HUDEP-2 (cell line): ENCODE results near the gene SIT1.
"Not testable (repeated sequence)": the region's sequence is repeated elsewhere in the genome, so short reads cannot be mapped to it uniquely, and the experiment has no call there.

ENCODE experiments used
- DNase-seq, 76 experiments: peaks; one replicate each; lab custom pipeline; 2025; ENCODE audit not compliant: unreplicated experiment in 76 of 76; lab: John Stamatoyannopoulos, UW

The SIT1 gene

DNA sequence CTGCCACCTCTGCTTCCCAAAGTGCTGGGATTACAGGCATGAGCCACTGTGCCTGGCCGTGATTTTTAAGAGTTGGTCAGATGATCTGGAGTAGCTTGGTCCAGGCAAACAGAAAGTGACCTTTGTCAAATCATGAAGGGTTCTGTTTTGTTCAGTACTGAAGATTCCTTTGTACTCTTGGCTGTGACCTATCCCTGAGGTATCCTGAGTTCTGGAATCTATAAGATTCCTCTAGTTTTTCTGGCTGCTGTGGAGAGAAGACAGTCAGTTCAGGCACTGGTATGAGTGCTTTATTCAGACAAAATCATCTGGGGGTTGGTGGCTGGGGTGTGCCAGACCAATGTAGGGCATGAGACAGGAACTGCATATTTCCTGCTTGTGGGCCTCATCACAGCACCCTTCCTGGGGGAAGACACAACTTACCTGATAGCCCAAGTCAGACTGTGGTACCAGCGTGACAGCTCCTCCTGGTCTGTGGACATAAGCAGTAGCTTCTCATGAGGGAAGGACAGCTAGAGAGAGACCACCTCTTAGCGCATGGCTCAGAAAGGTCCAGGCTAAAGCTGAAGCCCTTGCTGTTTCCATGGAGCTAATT is 11.1 kb upstream of the SIT1 start:
- DNase-seq, result no peak

DNA sequence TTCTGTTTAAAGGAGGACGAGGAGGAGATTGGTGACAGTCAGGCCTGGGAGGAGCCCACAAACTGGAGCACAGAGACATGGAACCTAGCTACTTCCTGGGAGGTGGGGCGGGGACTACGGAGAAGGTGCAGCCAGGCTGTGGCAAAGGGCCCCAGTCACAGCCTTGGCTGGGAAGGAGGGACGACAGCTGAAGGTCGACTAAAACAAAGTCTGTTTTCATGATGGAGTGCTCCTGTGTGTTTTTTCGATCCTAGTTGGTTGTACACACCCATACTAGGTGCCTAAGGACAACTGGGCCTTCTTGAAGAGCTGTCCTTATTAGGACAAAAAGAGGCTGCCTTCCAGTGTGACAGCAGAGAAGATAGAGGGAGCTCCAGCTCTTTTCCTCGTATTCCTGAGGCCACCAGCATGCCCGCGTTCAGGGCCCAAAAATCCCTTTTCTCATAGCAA is 10.3 kb upstream of the SIT1 start:
- DNase-seq, result no peak

DNA sequence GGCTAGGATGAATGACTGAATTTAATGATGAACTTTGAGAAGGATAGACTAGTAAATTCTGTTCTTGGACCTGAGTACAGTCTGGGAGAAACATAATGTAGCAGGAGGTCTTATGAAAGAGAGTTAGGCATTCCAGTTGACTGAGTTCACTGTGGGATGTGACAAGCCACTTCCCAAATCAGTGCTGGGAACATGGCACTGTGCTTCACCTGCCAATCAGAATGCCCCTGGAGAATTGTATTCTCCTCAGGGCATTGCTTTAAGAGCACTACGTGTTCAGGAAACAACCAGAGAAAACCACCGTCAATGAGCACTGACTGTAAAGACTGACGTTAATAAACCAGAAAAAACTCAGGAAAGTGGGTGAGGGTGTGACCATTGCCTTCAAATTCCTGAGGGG is 8.6 kb upstream of the SIT1 start:
- no peak for DNase-seq

DNA sequence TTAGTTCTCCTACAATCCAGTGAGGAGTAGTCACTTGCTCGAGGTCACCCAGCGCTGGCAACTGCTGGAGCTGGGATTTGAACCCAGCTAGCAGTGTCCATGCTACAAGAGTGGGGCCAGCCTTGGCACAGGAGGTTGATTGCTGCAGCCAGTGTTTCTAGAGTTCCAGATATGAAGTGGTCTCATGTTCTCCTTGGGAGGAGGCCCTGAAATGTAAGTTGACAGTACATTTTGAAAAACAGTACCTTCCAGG is 8.2 kb upstream of the SIT1 start:
- peak in 41 of 76 experiments; percentile 4 to 55 (median 25) for DNase-seq

DNA sequence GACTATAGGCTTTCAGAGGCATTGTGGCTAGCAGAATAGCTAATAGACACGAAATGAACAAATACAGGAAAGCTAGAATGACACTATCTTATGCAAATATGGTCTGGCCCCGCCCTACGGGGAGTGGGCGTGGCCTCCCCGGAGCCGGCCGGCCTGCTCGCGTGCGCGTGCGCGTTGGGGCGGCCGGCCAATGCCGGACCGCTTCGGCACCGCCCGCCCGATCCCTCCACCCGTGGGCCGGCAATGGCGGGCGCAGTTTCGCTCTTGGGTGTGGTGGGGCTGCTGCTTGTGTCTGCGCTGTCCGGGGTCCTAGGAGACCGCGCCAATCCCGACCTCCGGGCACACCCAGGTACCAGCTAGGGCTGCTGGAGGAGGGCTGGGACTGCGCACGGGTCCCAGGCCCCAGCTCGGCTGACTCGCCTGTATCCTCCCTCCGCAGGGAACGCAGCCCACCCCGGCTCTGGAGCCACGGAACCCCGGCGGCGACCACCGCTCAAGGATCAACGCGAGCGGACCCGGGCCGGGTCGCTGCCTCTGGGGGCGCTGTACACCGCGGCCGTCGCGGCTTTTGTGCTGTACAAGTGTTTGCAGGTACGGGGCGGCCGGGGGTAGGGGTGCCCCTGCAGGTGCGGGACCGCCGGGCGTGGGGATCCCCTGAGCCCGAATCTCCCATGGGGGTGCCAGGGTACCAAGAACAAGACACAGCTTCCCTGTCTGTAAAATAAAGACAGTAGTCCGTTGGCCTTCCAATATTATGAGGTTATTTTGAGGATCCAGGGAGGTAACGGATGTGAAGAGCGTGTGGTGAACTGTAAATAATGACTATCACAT is 7.6 kb upstream of the SIT1 start, which contains the start of gene CCDC107:
TSS of gene CCDC107 (plus strand) at position 156 of the 831 bp plus-strand sequence. CDS start at position 244, 88 bp downstream.
- peak in 69 of 76 experiments; percentile 6 to 86 (median 71) for DNase-seq

DNA sequence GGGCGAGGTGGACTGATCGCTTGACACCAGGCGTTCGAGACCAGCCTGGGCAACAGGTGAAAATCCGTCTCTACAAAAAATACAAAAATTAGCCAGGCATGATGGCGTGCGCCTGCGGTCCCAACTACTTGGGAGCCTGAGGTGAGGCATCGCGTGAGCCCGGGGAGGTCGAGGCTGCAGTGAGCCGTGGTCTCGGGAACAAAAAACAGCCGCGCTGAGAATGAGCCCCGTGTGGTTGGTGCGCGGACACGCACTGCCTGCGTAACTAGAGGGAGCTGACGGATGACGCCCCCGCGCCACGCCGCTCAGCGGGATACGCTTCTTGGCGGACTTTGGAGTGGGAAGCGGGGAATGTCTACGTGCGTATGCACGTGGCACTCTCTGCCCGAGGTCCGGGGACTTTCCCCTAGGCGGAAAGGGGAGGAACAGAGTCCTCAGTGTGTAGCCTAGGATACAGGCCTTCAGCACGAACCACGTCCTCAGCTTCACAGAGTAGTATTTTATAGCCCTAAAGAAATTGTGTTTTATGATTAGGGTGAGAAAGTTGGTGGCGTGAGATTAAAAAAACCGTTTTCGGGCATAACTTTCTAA is 6.9 kb upstream of the SIT1 start, which contains the start of gene RMRP:
TSS of gene RMRP (minus strand) at position 474 of the 591 bp plus-strand sequence.
- DNase-seq, result peak in 74 of 76 experiments; percentile 65 to 98 (median 95)

DNA sequence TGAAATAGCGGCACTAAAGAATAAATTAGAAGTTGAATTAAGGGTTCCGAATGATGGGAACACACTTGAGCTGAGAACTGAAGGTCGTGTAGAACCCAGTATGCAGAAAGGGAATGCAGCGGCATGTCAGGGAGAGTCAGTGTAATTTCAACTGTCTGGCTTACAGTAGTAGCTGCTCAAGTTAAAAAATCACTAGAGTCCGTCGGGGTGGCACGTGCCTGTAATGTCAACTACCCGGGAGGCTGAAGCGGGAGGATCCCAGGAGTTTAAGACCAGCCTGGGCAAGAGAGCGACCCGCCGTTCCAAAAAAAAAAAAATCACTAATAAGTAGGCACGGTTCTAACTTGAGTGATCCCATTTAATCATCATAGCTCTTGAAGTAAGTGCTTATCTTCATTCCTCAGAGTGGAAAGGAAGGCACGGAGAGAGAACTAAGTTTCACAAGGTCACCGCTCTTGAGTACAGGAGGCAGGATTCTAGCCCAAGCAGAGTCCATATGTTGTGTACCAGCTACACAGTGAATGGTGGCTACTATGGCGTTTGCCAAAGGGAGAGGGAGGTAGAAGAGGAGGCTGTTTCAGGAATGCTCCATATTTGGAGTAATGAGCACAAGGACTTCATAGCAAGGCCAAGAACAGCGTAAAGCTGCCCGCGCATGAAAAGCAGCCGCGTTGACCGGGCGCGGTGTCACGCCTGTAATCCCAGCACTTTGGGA is 6.3 kb upstream of the SIT1 start:
- no peak for DNase-seq

DNA sequence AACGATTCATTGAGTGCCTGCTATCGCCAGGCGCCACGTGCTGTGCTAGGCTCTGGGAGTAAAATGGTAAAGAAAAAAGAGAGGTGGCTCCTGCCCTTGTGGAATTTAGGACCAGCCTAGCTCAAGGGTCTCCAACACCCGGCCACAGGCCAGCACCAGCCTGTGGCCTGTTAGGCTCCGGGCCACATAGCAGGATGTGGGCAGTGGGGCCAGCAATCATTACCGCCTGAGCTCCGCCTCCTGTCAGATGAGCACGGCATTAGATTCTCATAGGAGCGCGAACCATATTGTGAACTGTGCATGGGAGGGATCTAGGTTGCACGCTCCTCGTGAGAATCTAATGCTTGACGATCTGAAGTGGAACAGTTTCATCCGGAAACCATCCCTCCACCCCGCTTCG is 5.6 kb upstream of the SIT1 start:
- no peak for DNase-seq

DNA sequence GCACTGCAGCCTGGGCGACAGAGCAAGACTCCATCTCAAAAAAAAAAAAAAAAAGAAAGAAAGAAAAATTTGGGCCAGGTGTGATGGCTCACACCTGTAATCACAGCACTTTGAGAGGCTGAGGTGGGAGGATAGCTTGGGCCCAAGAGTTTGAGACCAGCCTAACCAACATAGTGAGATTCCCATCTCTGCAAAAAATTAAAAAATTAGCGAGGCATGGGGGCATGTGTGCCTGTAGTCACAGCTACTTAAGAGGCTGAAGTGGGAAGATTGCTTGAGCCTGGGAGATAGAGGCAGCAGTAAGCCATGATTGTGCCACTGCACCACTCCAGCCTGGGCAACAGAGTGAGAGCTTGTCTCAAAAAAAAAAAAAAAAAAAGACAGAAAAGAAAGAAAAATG is 2.9 kb upstream of the SIT1 start:
- DNase-seq, result no peak

DNA sequence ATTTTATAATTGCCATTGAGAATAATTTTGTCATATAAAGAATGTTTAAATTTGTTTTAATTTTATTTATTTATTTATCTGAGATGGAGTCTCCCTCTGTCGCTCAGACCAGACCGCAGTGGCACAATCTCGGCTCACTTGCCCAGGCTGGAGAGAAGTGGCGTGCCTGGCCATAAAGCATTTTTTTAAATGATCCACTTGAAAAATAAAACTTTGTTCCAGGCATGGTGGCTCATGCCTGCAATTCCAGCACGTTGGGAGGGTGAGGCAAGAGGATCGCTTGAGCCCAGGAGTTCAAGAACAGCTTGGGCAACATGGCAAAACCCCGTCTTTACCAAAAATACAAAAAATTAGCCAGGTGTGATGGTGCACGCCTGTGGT is 2.1 kb upstream of the SIT1 start:
- no peak for DNase-seq

DNA sequence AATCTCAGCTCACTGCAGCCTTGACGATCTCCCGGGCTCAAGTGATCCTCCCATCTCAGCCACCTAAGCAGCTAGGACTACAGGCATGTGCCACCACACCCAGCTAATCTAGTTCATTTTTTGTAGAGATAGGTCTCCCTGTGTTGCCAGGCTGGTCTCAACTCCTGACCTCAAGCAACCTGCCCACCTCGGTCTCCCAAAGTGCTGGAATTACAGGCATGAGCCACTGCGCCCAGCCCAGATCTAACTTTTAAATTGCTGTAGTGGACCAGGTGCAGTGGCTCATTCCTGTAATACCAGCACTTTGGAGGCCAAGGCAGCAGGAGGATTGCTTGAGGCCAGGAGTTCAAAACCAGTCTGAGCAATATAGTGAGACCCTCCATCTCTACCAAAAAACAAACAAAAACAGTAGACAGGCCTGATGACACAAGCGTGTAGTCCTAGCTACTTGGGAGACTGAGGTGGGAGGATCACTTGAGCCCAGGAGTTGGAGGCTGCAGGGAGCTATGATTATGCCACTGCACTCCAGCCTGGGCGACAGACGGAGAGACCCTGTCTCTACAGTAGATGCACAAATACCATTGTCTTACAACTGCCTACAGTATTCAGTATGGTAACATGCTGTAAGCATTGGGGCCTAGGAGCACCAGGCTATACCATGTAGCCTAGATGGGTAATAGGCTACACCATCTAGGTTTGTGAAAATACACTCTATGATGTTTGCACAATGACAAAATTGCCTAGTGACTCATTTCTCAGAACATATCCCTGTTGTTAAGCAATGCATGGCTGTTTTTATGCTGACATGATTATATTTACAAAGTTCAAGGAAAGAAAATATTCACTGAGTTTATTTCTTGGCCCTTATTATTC is 1.5 kb upstream of the SIT1 start:
- peak in 2 of 76 experiments; percentile 2 for DNase-seq

DNA sequence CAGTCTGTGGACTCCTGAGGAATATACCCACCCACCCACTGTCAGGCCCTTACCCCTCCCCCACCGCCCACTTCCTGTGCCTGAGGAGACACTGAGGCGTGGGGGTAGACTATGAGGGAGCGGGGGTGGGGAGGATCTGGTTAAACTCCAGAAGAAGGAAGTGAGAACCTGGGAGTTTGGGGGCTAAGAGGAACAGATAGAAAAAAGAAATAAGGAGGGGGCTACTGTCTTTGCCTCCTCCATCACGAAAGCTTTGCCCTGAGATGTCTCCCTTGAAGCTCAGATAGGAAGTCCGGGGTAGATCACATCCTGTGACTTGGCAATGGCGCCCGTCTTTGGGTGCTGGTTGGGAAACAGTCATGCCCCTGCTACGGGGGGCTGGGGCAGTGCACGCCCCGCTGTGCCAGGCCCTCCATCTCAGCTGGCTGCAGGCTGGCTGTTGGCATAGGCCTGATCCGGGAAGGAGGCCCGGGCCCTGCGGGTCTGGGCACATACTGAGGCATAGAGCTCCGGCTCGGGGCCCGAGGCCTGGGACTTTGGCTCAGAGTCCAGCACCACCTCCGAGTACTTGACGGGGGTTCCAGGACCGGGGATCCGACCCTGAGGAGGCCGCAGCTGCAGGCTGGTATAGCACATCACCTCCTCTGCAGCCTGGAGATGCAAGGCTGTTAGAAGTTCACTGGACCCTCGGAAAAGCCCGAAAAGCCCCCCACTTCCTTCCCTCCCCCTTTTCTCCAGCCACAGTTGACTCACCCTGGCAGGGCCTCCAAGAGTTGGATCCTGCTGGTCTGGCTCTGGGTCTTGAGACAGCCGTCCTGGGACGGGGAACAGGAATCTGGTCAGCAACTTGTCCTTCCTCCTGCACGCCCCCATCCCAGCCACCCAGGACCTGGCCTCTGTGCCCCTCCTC is 1.0 kb downstream of the SIT1 start:
- DNase-seq, result no peak

DNA sequence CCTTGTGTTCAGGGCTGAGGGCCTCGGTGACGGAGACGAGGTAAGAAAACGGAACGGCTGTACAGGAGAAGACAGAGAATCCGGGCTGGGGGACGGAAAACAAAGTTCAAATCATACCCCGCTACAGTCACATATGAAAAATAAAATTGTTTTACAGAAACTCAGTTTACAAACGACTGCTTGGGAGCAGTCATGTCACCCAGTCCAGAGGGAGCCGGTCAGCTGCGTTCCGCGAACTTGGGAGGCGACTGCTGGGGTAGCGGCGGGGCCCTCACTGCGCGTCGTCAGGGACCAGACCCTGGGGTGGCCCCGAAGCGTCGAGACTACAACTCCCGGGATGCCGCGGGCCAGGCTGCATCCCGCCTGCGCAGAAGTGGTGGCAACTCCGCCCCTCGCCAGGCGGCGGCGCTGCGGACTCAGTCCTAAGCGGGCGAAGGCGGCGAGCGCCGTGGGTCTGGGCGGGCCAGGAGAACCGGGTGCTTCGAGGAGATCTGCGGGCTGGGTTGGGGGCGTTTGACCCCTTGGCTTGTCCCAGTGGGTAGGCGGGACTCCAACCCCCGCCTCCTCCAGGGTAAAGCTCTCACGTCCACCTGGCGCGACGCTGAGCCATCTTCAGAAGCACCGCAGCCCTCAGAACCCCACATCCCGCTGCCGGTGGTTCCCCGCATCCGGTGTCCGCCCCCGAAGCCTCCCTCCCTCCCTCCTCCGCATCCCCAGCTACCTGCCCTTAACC is 4.0 kb downstream of the SIT1 start:
- peak in 71 of 76 experiments; percentile 15 to 89 (median 70) for DNase-seq

DNA sequence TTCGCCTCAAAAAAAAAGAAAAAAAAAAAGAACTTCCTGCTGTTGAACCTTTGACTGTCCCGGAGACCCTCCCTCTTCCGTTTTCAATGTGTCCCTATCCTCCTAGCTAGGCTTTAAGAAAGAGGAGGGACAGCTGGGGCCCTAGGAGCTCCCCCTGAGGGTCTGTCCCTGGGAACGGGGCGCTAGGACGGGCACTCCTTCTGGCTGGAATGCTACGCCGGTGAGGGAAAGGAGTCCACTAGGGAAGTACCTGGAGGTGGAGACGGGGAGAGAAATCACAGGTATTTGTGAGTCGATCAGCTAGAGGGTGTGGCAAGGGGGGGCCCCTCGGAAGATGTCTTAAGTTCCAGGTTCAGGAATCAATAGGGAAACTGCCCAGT is 4.6 kb downstream of the SIT1 start:
- DNase-seq, result no peak

DNA sequence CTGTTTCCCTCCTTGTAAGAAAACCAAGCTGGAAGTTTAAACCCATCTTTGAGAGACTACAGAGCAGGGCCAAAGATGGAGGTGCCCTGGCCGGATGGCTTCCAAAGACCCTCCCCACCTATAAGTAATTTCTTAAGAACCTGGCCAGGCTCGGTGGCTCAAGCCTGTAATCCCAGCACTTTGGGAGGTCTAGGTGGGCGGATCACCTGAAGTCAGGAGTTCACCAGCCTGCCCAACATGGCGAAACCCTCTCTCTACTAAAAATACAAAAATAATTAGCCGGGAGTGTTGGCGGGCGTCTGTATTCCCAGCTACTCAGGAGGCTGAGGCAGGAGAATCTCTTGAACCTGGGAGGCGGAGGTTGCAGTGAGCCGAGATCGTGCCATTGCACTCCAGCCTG is 5.0 kb downstream of the SIT1 start:
- DNase-seq, result not testable (repeated sequence)

DNA sequence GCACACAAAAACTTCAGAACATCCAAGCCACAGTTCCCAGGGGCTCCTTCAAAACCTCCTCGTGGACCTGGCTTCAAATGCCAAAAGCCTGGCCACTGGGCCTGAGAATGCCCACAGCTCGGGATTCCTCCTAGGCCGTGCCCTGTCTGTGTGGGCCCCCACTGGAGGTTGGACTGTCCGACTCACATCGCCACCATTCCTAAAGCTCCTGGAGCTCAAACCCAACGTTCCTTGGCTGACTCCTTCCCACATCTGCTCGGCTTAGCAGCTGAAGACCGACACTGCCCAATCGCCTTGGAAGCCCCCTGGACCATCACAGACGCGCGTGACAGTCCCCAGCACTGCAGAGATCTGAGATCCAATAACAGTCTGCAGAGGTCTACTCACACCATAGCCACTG is 7.7 kb downstream of the SIT1 start:
- DNase-seq, result no peak

DNA sequence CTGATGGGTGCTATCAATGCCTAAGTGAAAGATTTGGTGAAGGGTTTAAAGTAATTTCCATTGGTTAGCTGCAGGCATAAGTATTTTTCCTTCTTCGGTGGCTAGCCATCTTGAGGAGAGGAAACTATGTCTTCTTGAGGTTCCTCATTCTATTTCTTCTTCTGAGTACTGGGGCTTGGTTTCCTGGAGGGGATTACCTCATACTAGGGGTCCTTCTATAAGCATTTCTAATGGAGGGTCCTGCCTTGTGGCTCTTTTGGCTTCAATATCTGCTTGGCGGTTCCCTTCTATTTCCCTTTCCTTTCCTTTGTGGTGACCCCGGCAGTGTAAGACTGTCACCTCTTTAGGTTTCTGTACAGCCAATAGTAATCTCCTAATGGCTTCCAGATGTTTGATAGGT is 9.3 kb downstream of the SIT1 start:
- DNase-seq, result not testable (repeated sequence)

DNA sequence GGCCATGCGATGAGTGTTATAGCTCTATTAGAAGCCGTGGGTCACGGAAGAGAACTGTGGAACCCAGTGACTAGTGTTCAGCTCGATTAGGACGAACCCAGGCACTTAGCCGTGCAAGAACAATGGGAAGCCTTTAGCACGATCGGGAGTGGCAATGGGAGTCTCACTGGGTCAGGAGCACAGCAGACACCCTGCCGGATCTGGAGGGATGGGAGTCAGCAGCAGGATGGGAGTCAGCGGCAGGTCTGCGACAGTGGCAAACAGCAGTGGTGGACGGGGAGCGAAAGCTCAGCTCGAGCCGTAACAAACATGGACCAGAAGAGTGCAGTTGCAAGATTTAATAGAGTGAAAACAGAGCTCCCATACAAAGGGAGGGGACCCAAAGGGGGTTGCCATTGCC is 10.3 kb downstream of the SIT1 start:
- DNase-seq, result not testable (repeated sequence)

DNA sequence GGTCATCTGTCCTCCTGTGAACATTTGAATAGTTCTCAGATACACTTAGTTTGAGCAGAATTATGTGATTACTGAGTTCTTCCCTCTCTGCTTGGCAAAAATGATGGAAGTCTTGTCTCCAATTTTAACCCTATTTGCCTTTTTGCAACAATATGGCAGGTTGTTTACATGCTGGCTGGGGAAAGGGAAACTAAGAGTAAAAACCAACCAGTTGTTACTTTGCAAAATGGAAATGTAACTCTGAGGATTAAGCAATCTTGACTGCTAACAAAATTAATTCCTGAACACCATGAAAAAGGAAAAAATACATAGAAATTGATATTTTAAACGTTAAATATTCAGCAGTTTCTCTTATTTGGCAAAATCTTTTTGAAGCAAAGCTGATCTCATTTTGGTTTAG is 11.1 kb downstream of the SIT1 start:
- no peak for DNase-seq
